Body of pancreas (tissue), 4 donors: ENCODE measurements around the gene ZNF831.

Experiments
- CTCF ChIP-seq, 7 experiments: fragments of 450-650 bp in 4 of 7; fragments of 200-600 bp in 3 of 7; sonication (generic) in 3 of 7; IDR thresholded peaks; one replicate each; pipeline ENCODE4 v1.5.1; 2016 to 2019; ENCODE audit warnings: antibody characterized with exemption in 7 of 7
- POLR2A ChIP-seq, 3 donors: fragments of 450-650 bp; IDR thresholded peaks; one replicate each; pipeline ENCODE4 v1.6.1; 2016; ENCODE audit warnings: antibody characterized with exemption in 3 of 3, mild to moderate bottlenecking in 2 of 3

DNA sequence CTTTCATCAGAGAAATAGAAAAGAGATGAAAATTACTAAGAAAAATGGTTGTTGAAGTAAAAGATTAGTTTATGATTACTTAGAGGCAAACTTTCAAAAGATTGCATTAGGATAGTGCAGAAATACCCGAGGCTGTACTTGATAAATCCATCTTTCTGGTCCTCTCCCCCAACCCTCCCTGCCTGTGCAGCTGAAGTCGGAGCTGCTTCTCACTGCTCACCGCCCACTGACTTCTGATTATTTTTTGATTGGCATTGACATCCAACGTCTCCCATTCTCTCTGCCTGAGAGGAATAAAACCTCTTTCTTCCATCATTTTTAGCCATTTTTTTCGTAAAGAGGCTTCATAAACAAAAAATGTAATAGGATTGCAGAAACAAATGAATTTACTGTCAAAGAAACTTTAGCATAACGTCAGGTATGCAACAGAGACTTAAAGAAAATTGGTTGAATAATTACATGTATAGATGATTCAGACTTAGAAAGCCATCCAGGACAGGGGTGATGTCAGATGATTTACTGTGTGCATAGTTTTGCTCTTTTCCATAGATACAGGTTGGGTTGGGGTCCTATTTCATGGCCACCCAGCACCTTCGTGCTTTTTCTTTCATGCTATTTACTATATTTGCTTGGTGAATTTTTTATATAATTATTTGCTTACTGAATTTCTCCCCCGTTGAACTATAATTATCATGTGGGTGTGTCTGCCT is 83.2 kb downstream of the ZNF831 start:
- TF ChIP-seq CTCF (IDR thresholded peaks at IDR 0.05) (no peak), POLR2A (IDR thresholded peaks at IDR 0.05) (no peak)
